Measurements from ENCODE around the gene ZNF256.

Gene ZNF256
- 15.9 to 21.5 (median 19.6) reads per million in 4 experiments for total RNA-seq

- peak; percentile 82 for DNase-seq
Measured at GRCh38 chr19:57947419-57948134, at the start of gene ZNF256. TSS of gene ZNF256 (minus strand) at chr19:57947706. CDS start at chr19:57947474, 232 bp downstream.

- DNase-seq = no peak
Measured at GRCh38 chr19:57992841-57993240, 45.3 kb upstream of the ZNF256 start.

GRCh38 chr19:57978586-57979289, 31.2 kb upstream of the ZNF256 start:
- DNase-seq = no peak

GRCh38 chr19:57974434-57974833, 26.9 kb upstream of the ZNF256 start, which contains the start of gene C19orf18:
TSS of gene C19orf18 (minus strand) at chr19:57974534. CDS start at chr19:57974432, 102 bp downstream.
- no peak for DNase-seq

GRCh38 chr19:57964761-57965160, 17.3 kb upstream of the ZNF256 start:
- DNase-seq = no peak

GRCh38 chr19:57961785-57962184, 14.3 kb upstream of the ZNF256 start:
- no peak for DNase-seq

GRCh38 chr19:57954996-57955395, 7.5 kb upstream of the ZNF256 start:
- DNase-seq = no peak

GRCh38 chr19:57949702-57950101, 2.2 kb upstream of the ZNF256 start:
- DNase-seq = no peak

GRCh38 chr19:57949296-57949695, 1.8 kb upstream of the ZNF256 start:
- DNase-seq = no peak

- no peak for DNase-seq
Measured at GRCh38 chr19:57947088-57947418, 453 bp downstream of the ZNF256 start.

GRCh38 chr19:57946316-57946715, 1.2 kb downstream of the ZNF256 start:
- DNase-seq = no peak

GRCh38 chr19:57941593-57941992, 5.9 kb downstream of the ZNF256 start:
- no peak for DNase-seq

- DNase-seq = no peak
Measured at GRCh38 chr19:57935731-57936130, 11.8 kb downstream of the ZNF256 start.

GRCh38 chr19:57934820-57935665, 12.5 kb downstream of the ZNF256 start, which contains the start of gene ZNF418:
TSS of gene ZNF418 (minus strand) at chr19:57935402. CDS start at chr19:57933822, 1,580 bp downstream.
- DNase-seq = no peak

GRCh38 chr19:57927587-57927986, 19.9 kb downstream of the ZNF256 start:
- DNase-seq = no peak

- DNase-seq = peak; percentile 86
Measured at GRCh38 chr19:57916168-57916995, 31.1 kb downstream of the ZNF256 start, which contains the start of gene ZNF417. TSS of gene ZNF417 (minus strand) at chr19:57916592. CDS start at chr19:57916411, 181 bp downstream.

- DNase-seq = no peak
Measured at GRCh38 chr19:57914531-57914930, 33.0 kb downstream of the ZNF256 start.

GRCh38 chr19:57907394-57907793, 40.1 kb downstream of the ZNF256 start:
- no peak for DNase-seq

GRCh38 chr19:57905258-57905657, 42.2 kb downstream of the ZNF256 start:
- no peak for DNase-seq

GRCh38 chr19:57903618-57904184, 43.8 kb downstream of the ZNF256 start:
- DNase-seq = no peak

GRCh38 chr19:57900311-57900710, 47.2 kb downstream of the ZNF256 start:
- DNase-seq = no peak
